ENCODE results near the gene AATK. TPM values are rescaled to one million over a fixed set of nuclear protein-coding genes. Genes with fewer than 3 reads are reported as not detected.

Gene AATK
- polyA plus RNA-seq, 1 donor (not counting 4 experiments of a cell fraction or from before 2014, with no cell fraction given), result 0.16 TPM

DNA sequence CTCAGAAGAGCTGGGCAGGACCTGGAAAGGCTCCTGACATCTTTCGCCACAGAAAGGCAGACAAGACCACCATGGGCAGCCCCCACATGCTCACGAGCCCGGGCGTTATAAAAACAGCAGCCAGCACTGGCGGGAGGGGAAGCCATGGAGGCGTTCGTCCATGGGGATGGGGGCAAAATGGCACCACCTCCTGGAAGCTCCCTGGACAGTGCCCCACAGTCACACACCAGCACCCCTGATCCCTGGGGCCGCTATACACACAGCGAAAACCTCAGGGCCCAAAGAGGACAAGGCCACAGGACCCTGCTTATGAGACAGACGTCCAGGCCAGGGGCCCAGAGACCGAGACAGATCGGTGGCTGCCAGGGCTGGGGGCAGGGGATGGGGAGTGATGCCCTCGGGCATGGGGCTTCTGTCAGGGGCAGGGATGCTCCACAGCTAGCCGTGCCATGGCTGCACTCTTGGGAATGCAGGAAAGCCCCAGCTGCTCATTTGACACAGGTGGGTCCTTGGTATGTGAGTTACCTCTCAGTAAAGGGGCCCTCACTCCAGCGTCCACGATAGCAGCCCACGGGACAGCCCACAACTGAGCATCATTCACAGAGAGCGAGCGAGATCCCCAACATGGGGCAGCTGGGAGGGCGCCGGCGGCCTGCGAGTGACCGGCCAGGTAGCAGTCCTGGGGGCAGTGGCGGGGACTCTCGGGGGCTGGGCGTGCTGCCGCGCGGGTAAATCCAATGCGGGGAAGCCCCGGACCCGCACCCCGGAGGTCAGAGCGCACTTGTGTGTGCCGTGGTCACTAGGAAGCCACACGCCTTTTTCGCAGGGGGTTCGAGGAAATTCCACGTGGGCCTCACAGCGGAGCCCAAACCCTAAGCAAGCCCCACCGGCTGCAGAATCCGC lies 7.1 kb downstream of the AATK start:
- Histone ChIP-seq H3K4me3 (ENCODE audit: control insufficient read depth in 2 of 3, extremely low read depth in 1 of 3, insufficient read depth in 2 of 3, low read depth in 1 of 3, low read length in 3 of 3) (no peak overlapping the region), H3K9ac (ENCODE audit: control insufficient read depth, extremely low read depth, insufficient read depth, low read length) (no peak overlapping the region), H2AFZ (ENCODE audit: control insufficient read depth, low read length) (no peak overlapping the region), H3K9me1 (ENCODE audit: control insufficient read depth, extremely low read depth, insufficient read depth, low read length) (no peaks in the 10 kb centered on the region), H3K9me3 (ENCODE audit: control insufficient read depth, low read depth, low read length) (no peaks in the 10 kb centered on the region), H3K27ac (ENCODE audit: control insufficient read depth, insufficient read depth, low read length) (no peak overlapping the region), H3K79me2 (ENCODE audit: control insufficient read depth, insufficient read depth, low read length) (no peaks in the 10 kb centered on the region), H3K36me3 (ENCODE audit: control insufficient read depth in 2 of 2, extremely low read depth in 1 of 2, insufficient read depth in 2 of 2, low read length in 2 of 2) (no peaks in the 10 kb centered on the region), H3K4me1 (ENCODE audit: control insufficient read depth, extremely low read depth, insufficient read depth, low read length) (no peaks in the 10 kb centered on the region), H4K20me1 (ENCODE audit: control insufficient read depth, extremely low read depth, insufficient read depth, low read length) (no peaks in the 10 kb centered on the region), H3K27me3 (ENCODE audit: control insufficient read depth, extremely low read depth, insufficient read depth, low read length) (peaks cover 11% of the 10 kb centered on the region), H3K4me2 (ENCODE audit: control insufficient read depth, extremely low read depth, insufficient read depth, low read depth, low read length) (no peak overlapping the region)
- FAIRE-seq (no peak), DNase-seq (ENCODE audit: low read depth, low spot score) (no peak)
- no peak for TF ChIP-seq EZH2 (IDR thresholded peaks at IDR 0.05; ENCODE audit: low read length)
- dilution Hi-C loops (cut with MboI; ENCODE audit: extremely low pct_ligation_motif_present, low sequenced_read_pairs), result no loop called here

DNA sequence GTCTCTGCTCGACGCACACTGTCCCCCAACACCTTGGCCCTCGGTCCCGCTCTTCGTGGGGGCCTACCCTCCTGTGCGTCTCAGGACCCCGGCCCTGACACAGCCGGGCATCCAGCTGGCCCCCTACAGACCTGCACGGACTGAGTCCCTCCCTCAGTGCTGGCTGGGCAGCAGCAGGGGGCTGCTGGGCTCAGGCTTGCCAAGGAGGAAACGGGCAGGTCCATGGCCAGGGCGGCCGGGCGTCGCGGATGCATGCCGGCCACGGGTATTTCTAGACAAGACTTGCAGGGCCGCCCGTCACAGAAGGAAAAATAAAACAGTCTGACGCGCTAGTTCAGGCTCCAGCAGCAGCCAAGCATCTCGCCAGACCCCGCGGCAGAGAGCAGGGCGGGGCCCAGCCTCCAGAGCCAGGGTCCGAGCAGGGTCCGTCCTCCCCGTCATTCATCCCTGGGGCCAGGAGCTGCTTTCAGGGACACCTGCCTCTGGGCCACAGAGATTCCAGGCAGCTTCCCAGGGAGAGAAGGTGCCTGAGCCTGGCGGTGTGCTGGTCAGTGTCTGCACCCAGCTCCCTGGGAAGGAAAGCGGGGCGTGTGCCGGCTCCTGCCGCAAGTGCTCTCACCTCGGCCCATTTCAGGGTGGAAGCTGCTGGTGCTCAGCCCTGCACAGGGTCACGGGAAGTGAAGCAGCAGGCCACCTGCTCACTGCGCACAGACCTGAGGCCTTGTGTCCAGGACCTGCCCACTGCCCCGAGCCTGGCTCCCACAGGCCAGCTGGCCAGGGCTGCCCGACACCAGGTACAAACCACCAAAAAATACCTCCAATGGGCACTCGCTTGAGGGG lies 8.0 kb downstream of the AATK start:
- Histone ChIP-seq H3K4me2 (ENCODE audit: control insufficient read depth, extremely low read depth, insufficient read depth, low read depth, low read length) (no peak overlapping the region), H3K4me3 (ENCODE audit: control insufficient read depth in 2 of 3, extremely low read depth in 1 of 3, insufficient read depth in 2 of 3, low read depth in 1 of 3, low read length in 3 of 3) (no peak overlapping the region), H3K27me3 (ENCODE audit: control insufficient read depth, extremely low read depth, insufficient read depth, low read length) (peaks cover 7% of the 10 kb centered on the region), H3K4me1 (ENCODE audit: control insufficient read depth, extremely low read depth, insufficient read depth, low read length) (no peaks in the 10 kb centered on the region), H3K9me1 (ENCODE audit: control insufficient read depth, extremely low read depth, insufficient read depth, low read length) (no peaks in the 10 kb centered on the region), H3K9me3 (ENCODE audit: control insufficient read depth, low read depth, low read length) (no peaks in the 10 kb centered on the region), H3K9ac (ENCODE audit: control insufficient read depth, extremely low read depth, insufficient read depth, low read length) (no peak overlapping the region), H2AFZ (ENCODE audit: control insufficient read depth, low read length) (no peak overlapping the region), H4K20me1 (ENCODE audit: control insufficient read depth, extremely low read depth, insufficient read depth, low read length) (no peaks in the 10 kb centered on the region), H3K36me3 (ENCODE audit: control insufficient read depth in 2 of 2, extremely low read depth in 1 of 2, insufficient read depth in 2 of 2, low read length in 2 of 2) (no peaks in the 10 kb centered on the region), H3K27ac (ENCODE audit: control insufficient read depth, insufficient read depth, low read length) (no peak overlapping the region), H3K79me2 (ENCODE audit: control insufficient read depth, insufficient read depth, low read length) (no peaks in the 10 kb centered on the region)
- FAIRE-seq (no peak), DNase-seq (ENCODE audit: low read depth, low spot score) (no peak)
- TF ChIP-seq, protein P1, sequence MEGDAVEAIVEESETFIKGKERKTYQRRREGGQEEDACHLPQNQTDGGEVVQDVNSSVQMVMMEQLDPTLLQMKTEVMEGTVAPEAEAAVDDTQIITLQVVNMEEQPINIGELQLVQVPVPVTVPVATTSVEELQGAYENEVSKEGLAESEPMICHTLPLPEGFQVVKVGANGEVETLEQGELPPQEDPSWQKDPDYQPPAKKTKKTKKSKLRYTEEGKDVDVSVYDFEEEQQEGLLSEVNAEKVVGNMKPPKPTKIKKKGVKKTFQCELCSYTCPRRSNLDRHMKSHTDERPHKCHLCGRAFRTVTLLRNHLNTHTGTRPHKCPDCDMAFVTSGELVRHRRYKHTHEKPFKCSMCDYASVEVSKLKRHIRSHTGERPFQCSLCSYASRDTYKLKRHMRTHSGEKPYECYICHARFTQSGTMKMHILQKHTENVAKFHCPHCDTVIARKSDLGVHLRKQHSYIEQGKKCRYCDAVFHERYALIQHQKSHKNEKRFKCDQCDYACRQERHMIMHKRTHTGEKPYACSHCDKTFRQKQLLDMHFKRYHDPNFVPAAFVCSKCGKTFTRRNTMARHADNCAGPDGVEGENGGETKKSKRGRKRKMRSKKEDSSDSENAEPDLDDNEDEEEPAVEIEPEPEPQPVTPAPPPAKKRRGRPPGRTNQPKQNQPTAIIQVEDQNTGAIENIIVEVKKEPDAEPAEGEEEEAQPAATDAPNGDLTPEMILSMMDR (optimal IDR thresholded peaks at IDR 0.05 in 1 of 3, IDR thresholded peaks at IDR 0.05 in 1 of 3, conservative IDR thresholded peaks at IDR 0.05 in 1 of 3; ENCODE audit: extremely low read depth in 1 of 3, insufficient read depth in 2 of 3, low read length in 3 of 3), result no peak
- TF ChIP-seq EZH2 (IDR thresholded peaks at IDR 0.05; ENCODE audit: low read length), result no peak
- dilution Hi-C loops (cut with MboI; ENCODE audit: extremely low pct_ligation_motif_present, low sequenced_read_pairs), result no loop called here

Measured in keratinocyte (primary cell).